ENCODE data around the gene LSM14B.

Gene LSM14B

DNA sequence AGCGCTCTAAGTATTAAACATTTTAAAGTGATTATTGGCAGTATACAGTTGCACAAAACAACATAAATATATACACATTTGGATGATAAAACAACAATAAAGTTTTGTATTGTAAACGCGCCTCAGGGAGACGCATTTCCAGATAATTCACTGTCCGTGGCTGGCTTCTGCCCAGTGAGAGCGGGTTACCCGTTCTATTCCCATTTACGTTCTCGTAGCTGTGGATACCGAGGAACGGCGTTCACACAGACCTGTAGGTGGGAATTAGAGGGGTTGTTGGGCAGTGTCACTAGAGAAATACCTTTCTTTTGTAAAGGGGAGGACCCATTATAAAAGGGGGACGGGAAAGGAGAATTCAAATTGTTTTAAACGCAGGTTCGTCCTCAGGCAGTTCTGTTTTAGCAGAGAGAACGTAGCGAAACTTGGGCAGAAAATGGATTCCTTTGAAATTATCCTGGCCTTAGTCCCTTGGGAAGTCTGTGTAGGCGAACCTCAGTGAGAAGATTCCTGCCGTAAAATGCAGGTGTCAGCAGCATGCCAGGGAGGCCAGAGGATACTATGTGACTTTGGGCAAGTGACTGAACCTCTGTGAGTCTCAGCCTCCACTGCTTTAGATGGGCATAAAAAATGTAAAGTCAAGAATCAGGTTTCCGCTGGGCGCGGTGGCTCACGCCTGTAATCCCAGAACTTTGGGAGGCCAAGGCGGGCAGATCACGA lies 61.3 kb downstream of the LSM14B start:
- DNase-seq (ENCODE audit: low read depth in 2 of 2) = no peak

Measured in stimulated activated CD4-positive, alpha-beta T cell treated with anti-CD3 and anti-CD28 coated beads, Interleukin-1b, Interleukin-23, amount 100 ng/mL, for 1 hour (primary cell).